CD4-positive, alpha-beta T cell (primary cell): ENCODE results near the gene CXCR2. TPM values are rescaled to one million over a fixed set of nuclear protein-coding genes. Genes with fewer than 3 reads are reported as not detected.

Source experiments
- ATAC-seq: fragments of 200-7000 bp; cut with Tn5 transposase; one replicate; pipeline ENCODE4 v1.10.0; 2022; ENCODE audit warnings: mild to moderate bottlenecking; ENCODE audit not compliant: poor library complexity
- CTCF ChIA-PET: fragments of 350-600 bp; sonication (Branson Sonifier 250); formaldehyde crosslinking; loops from one replicate; lab custom pipeline; 2021; ENCODE audit warnings: antibody characterized with exemption, inconsistent platforms; lab: Charles Lee
- POLR2A ChIA-PET: fragments of 350-600 bp; sonication (Branson Sonifier 250); formaldehyde crosslinking; loops from one replicate; lab custom pipeline; 2021; ENCODE audit warnings: antibody characterized with exemption, inconsistent platforms; lab: Charles Lee
- DNase-seq, 14 experiments: peaks; one replicate each; pipeline ENCODE4 v3.0.0-alpha.2; 2013 to 2020; ENCODE audit warnings: mixed read lengths in 2 of 14
- H3K27ac ChIP-seq, 2 donors: one replicate each; pipeline versions ENCODE4 v1.5.1 to v1.7.0; 2013; ENCODE audit warnings: low read length in 2 of 2, low read depth in 1 of 2, mild to moderate bottlenecking in 1 of 2
- H3K27me3 ChIP-seq, 2 experiments: 1 replicate in 1 of 2; 2 replicates in 1 of 2; pipeline versions ENCODE4 v1.6.1 to v1.7.0; 2013; ENCODE audit warnings: low read length in 2 of 2, control low read depth in 1 of 2, mild to moderate bottlenecking in 1 of 2, moderate library complexity in 1 of 2; ENCODE audit not compliant: insufficient read depth in 2 of 2, control insufficient read depth in 1 of 2
- H3K36me3 ChIP-seq: one replicate; pipeline ENCODE4 v1.6.1; 2013; ENCODE audit warnings: low read length, control low read depth; ENCODE audit not compliant: insufficient read depth
- H3K4me1 ChIP-seq: one replicate; pipeline ENCODE4 v1.6.1; 2013; ENCODE audit warnings: low read length, control low read depth; ENCODE audit not compliant: insufficient read depth
- H3K4me3 ChIP-seq: one replicate; pipeline ENCODE4 v1.5.1; 2013; ENCODE audit warnings: mild to moderate bottlenecking, low read length, moderate library complexity
- H3K9me3 ChIP-seq, 2 experiments: 1 replicate in 1 of 2; 2 replicates in 1 of 2; pipeline versions ENCODE4 v1.6.1 to v1.7.0; 2013; ENCODE audit warnings: low read length in 2 of 2, mild to moderate bottlenecking in 2 of 2, control low read depth in 1 of 2, moderate library complexity in 1 of 2; ENCODE audit not compliant: control insufficient read depth in 1 of 2, insufficient read depth in 1 of 2
- H3K27ac Mint-ChIP-seq: one replicate; pipeline ENCODE4 v1.8.0; 2020; ENCODE audit warnings: mixed read lengths
- H3K27me3 Mint-ChIP-seq: one replicate; pipeline ENCODE4 v1.8.0; 2021; ENCODE audit warnings: mixed read lengths
- H3K36me3 Mint-ChIP-seq: one replicate; pipeline ENCODE4 v1.8.0; 2021; ENCODE audit warnings: low read depth, mixed read lengths
- H3K4me1 Mint-ChIP-seq: one replicate; pipeline ENCODE4 v1.8.0; 2021; ENCODE audit warnings: low read depth, mixed read lengths
- H3K4me3 Mint-ChIP-seq: one replicate; pipeline ENCODE4 v1.8.0; 2020; ENCODE audit warnings: mild to moderate bottlenecking, mixed read lengths
- H3K9me3 Mint-ChIP-seq: one replicate; pipeline ENCODE4 v1.8.0; 2020; ENCODE audit warnings: mixed read lengths
- CTCF ChIP-seq: fragments of 200-600 bp; IDR thresholded peaks from one replicate; pipeline ENCODE4 v1.8.0; 2022; ENCODE audit warnings: antibody characterized with exemption, mild to moderate bottlenecking
- intact Hi-C, 2 experiments: fragments of 100-400 bp; cut with DNase I in 1 of 2; cut with micrococcal nuclease in 1 of 2; formaldehyde crosslinking; loops; one replicate each; pipeline versions ENCODE4 v1.15.1 to v1.9.0; 2023 to 2025; cut with DNase I, micrococcal nuclease
- total RNA-seq, 174 experiments: library from RNA in 2 of 174; stranded (reverse) in 2 of 174; gene quantifications; one replicate each; pipeline ENCODE4 v1.2.3 and lab custom pipeline; 2021 to 2026

CXCR2 gene
- total RNA-seq, 2 experiments from 2014 or later: not detected

GRCh38 chr2:218083352-218083676 is 42.5 kb upstream of the CXCR2 start:
- H3K4me3 Mint-ChIP-seq: no peak overlapping the region
- CTCF ChIA-PET: interaction anchor here (0.8 kb wide), 1 partner anchor 15 kb away, joined by 3 read pairs; the partner anchor contains the start of gene RUFY4
- intact Hi-C loops: no loop called here
- Histone ChIP-seq H3K4me1 (no peaks in the 10 kb centered on the region), H3K9me3 (peaks cover 5% of the 10 kb centered on the region in 2 experiments), H3K4me3 (no peak overlapping the region), H3K36me3 (no peaks in the 10 kb centered on the region), H3K27me3 (peaks cover 0 to 8% of the 10 kb centered on the region in 2 experiments), H3K27ac (no peak overlapping the region)
- ATAC-seq (no peak), DNase-seq (no peak)
- H3K36me3 Mint-ChIP-seq: no peaks in the 10 kb centered on the region
- H3K27ac Mint-ChIP-seq: no peak overlapping the region
- peaks cover 8% of the 10 kb centered on the region for H3K9me3 Mint-ChIP-seq
- peaks cover 6% of the 10 kb centered on the region for H3K27me3 Mint-ChIP-seq
- no peaks in the 10 kb centered on the region for H3K4me1 Mint-ChIP-seq
- POLR2A ChIA-PET: no interaction called here
- no peak for TF ChIP-seq CTCF

- H3K36me3 Mint-ChIP-seq: no peaks in the 10 kb centered on the region
- ChIA-PET POLR2A (no interaction called here), CTCF (no interaction called here)
- Histone ChIP-seq H3K27me3 (peaks cover 0 to 11% of the 10 kb centered on the region in 2 experiments), H3K27ac (no peak overlapping the region), H3K4me3 (no peak overlapping the region), H3K9me3 (peaks cover 5% of the 10 kb centered on the region in 2 experiments), H3K36me3 (no peaks in the 10 kb centered on the region), H3K4me1 (no peaks in the 10 kb centered on the region)
- intact Hi-C loops: no loop called here
- ATAC-seq (no peak), DNase-seq (no peak)
- H3K4me3 Mint-ChIP-seq: no peak overlapping the region
- H3K27ac Mint-ChIP-seq: no peak overlapping the region
- H3K9me3 Mint-ChIP-seq: peaks cover 8% of the 10 kb centered on the region
- TF ChIP-seq CTCF: no peak
- peaks cover 9% of the 10 kb centered on the region for H3K27me3 Mint-ChIP-seq
- no peaks in the 10 kb centered on the region for H3K4me1 Mint-ChIP-seq
Observed at GRCh38 chr2:218086478-218086877, 39.4 kb upstream of the CXCR2 start.

GRCh38 chr2:218089259-218089658 is 36.6 kb upstream of the CXCR2 start:
- CTCF ChIA-PET: no interaction called here
- no peak for TF ChIP-seq CTCF
- Mint-ChIP-seq H3K4me3 (no peak overlapping the region), H3K27ac (no peak overlapping the region), H3K9me3 (peaks cover 8% of the 10 kb centered on the region), H3K27me3 (peaks cover 9% of the 10 kb centered on the region), H3K36me3 (no peaks in the 10 kb centered on the region), H3K4me1 (no peaks in the 10 kb centered on the region)
- Histone ChIP-seq H3K27me3 (peaks cover 0 to 7% of the 10 kb centered on the region in 2 experiments), H3K36me3 (no peaks in the 10 kb centered on the region), H3K27ac (no peak overlapping the region), H3K4me1 (no peaks in the 10 kb centered on the region), H3K9me3 (peaks cover 0 to 5% of the 10 kb centered on the region in 2 experiments), H3K4me3 (no peak overlapping the region)
- POLR2A ChIA-PET: no interaction called here
- intact Hi-C loops: no loop called here
- ATAC-seq (no peak), DNase-seq (no peak)
